SK-N-SH (cell line): ENCODE measurements around the gene DBNDD2. TPM values are rescaled to one million over a fixed set of nuclear protein-coding genes. Genes with fewer than 3 reads are reported as not detected.

Experiments
- CTCF ChIA-PET: fragments of 300-600, 350-600 bp; formaldehyde crosslinking; extraction: SDS; loops from one replicate; lab custom pipeline; 2021; lab: Yijun Ruan, JAX
- POLR2A ChIA-PET: fragments of 350-600 bp; sonication (Branson Sonifier 250); formaldehyde crosslinking; extraction: SDS; loops from one replicate; lab custom pipeline; 2020; ENCODE audit warnings: antibody characterized with exemption, inconsistent platforms; lab: Yijun Ruan, JAX
- DNase-seq: peaks from one replicate; pipeline ENCODE4 v3.0.0; 2012
- H2AFZ ChIP-seq: fragments of 200-600 bp; sonication (generic); 2 replicates; pipeline ENCODE4 v1.8.1; 2016; ENCODE audit warnings: antibody characterized with exemption, mild to moderate bottlenecking, low read depth
- H3F3A ChIP-seq: fragments of 200-600 bp; sonication (generic); replicated peaks from 2 replicates; pipeline ENCODE3; 2016; ENCODE audit warnings: antibody characterized with exemption, mild to moderate bottlenecking; ENCODE audit not compliant: insufficient read depth
- H3K27ac ChIP-seq, 2 experiments: fragments of 200-500 bp in 1 of 2; fragments of 200-600 bp in 1 of 2; sonication (Bioruptor generic) in 1 of 2; sonication (generic), shearing (Covaris generic) in 1 of 2; 2 replicates each; pipeline versions ENCODE4 v1.5.1 to v1.6.1; 2014 to 2016; ENCODE audit warnings: low read depth in 2 of 2, inconsistent platforms in 1 of 2, low read length in 1 of 2, mild to moderate bottlenecking in 1 of 2, mixed read lengths in 1 of 2
- H3K27me3 ChIP-seq: fragments of 200-600 bp; sonication (generic), shearing (Covaris generic); 2 replicates; pipeline ENCODE4 v1.6.1; 2016; ENCODE audit warnings: mixed run types; ENCODE audit not compliant: insufficient read depth
- H3K36me3 ChIP-seq, 2 experiments: fragments of 200-500 bp in 1 of 2; fragments of 200-600 bp in 1 of 2; sonication (Bioruptor generic) in 1 of 2; sonication (generic) in 1 of 2; replicated peaks in 1 of 2; 2 replicates each; pipeline versions ENCODE3 to v1.5.1; 2014 to 2016; ENCODE audit warnings: low read length in 1 of 2, mild to moderate bottlenecking in 1 of 2; ENCODE audit not compliant: insufficient read depth in 2 of 2, control insufficient read depth in 1 of 2
- H3K4me1 ChIP-seq, 2 experiments: fragments of 200-500 bp in 1 of 2; fragments of 200-600 bp in 1 of 2; sonication (Bioruptor generic) in 1 of 2; sonication (generic), shearing (Covaris generic) in 1 of 2; 2 replicates each; pipeline versions ENCODE4 v1.5.1 to v1.6.1; 2014 to 2016; ENCODE audit warnings: low read depth in 1 of 2, low read length in 1 of 2, mixed run types in 1 of 2; ENCODE audit not compliant: insufficient read depth in 2 of 2, control insufficient read depth in 1 of 2
- H3K4me2 ChIP-seq: fragments of 200-600 bp; sonication (generic), shearing (Covaris generic); 2 replicates; pipeline ENCODE4 v1.6.1; 2017; ENCODE audit warnings: mixed run types
- H3K4me3 ChIP-seq, 2 experiments: fragments of 200-500 bp in 1 of 2; fragments of 200-600 bp in 1 of 2; sonication (Bioruptor generic) in 1 of 2; sonication (generic), shearing (Covaris generic) in 1 of 2; 2 replicates each; pipeline versions ENCODE4 v1.5.1 to v1.8.1; 2014 to 2016; ENCODE audit warnings: low read depth in 2 of 2, inconsistent platforms in 1 of 2, low read length in 1 of 2, mild to moderate bottlenecking in 1 of 2, mixed read lengths in 1 of 2, moderate library complexity in 1 of 2
- H3K79me2 ChIP-seq: fragments of 200-600 bp; sonication (generic); 2 replicates; pipeline ENCODE4 v1.8.1; 2017; ENCODE audit warnings: mild to moderate bottlenecking; ENCODE audit not compliant: insufficient read depth
- H3K9ac ChIP-seq: fragments of 200-600 bp; sonication (generic); 2 replicates; pipeline ENCODE4 v1.6.1; 2017; ENCODE audit warnings: mixed run types
- H3K9me2 ChIP-seq: fragments of 200-600 bp; sonication (generic); 2 replicates; pipeline ENCODE4 v1.6.1; 2017; ENCODE audit warnings: mixed run types
- H3K9me3 ChIP-seq: fragments of 200-600 bp; sonication (generic); 2 replicates; pipeline ENCODE4 v1.6.1; 2017; ENCODE audit warnings: mixed run types, mild to moderate bottlenecking, moderate library complexity
- H4K20me1 ChIP-seq: fragments of 200-600 bp; sonication (generic); 2 replicates; pipeline ENCODE4 v1.6.1; 2017; ENCODE audit warnings: mild to moderate bottlenecking, mixed run types; ENCODE audit not compliant: insufficient read depth
- CTCF ChIP-seq: fragments of 200-600 bp; sonication (generic); IDR thresholded peaks from 2 replicates; pipeline ENCODE4 v1.6.1; 2017; ENCODE audit warnings: antibody characterized with exemption, mild to moderate bottlenecking, moderate library complexity
- EP300 ChIP-seq, 2 experiments: IDR thresholded peaks; 2 replicates each; pipeline versions ENCODE4 v1.4.0 to v1.6.1; 2012; ENCODE audit warnings: borderline replicate concordance in 1 of 2, low read depth in 1 of 2, low read length in 1 of 2
- FOXM1 ChIP-seq: IDR thresholded peaks from 2 replicates; pipeline ENCODE4 v1.4.0; 2012; ENCODE audit warnings: low read depth, mild to moderate bottlenecking
- GATA2 ChIP-seq: sonication (generic); formaldehyde crosslinking; IDR thresholded peaks from 2 replicates; pipeline ENCODE4 v1.5.0; 2020; ENCODE audit warnings: mild to moderate bottlenecking, missing genetic modification reagents
- NFIC ChIP-seq: IDR thresholded peaks from 2 replicates; pipeline ENCODE4 v1.4.0; 2012; ENCODE audit warnings: borderline replicate concordance
- RAD21 ChIP-seq: IDR thresholded peaks from 2 replicates; pipeline ENCODE4 v1.6.1; 2012; ENCODE audit warnings: mild to moderate bottlenecking, low read length
- RCOR1 ChIP-seq: fragments of 150-350 bp; IDR thresholded peaks from 2 replicates; pipeline ENCODE4 v1.6.1; 2017; ENCODE audit warnings: antibody characterized with exemption, low read length
- REST ChIP-seq: IDR thresholded peaks from 2 replicates; pipeline ENCODE4 v1.6.1; 2012; ENCODE audit warnings: mild to moderate bottlenecking, low read depth, low read length, moderate library complexity
- TEAD4 ChIP-seq: IDR thresholded peaks from 2 replicates; pipeline ENCODE4 v1.4.0; 2012; ENCODE audit warnings: mild to moderate bottlenecking, borderline replicate concordance; ENCODE audit not compliant: insufficient read depth
- USF2 ChIP-seq: fragments of 150-350 bp; IDR thresholded peaks from 2 replicates; pipeline ENCODE4 v1.6.1; 2017; ENCODE audit warnings: antibody characterized with exemption, low read length, low read depth, borderline replicate concordance
- YY1 ChIP-seq: IDR thresholded peaks from 2 replicates; pipeline ENCODE4 v1.4.0; 2012; ENCODE audit warnings: low read depth, mild to moderate bottlenecking
- WGBS: methylation state at CpG from one replicate; pipeline ENCODE4 v1.1.6; 2017; ENCODE audit warnings: low lambda C conversion rate; 5-methylcytosine and 5-hydroxymethylcytosine counted together
- polyA plus RNA-seq, 3 experiments: library from polyadenylated mRNA; depleted of rRNA; stranded (reverse); fragments of >200 nt; gene quantifications; 2 replicates each; pipeline ENCODE4 v1.2.3, GENCODE V29; 2012

The DBNDD2 gene
- polyA plus RNA-seq, 1 of the 3 experiments (the other 2 are of a cell fraction): 22.4 TPM

GRCh38 chr20:45392733-45393132 lies 15.4 kb upstream of the DBNDD2 start:
- no peak for DNase-seq
- Histone ChIP-seq H3K27me3 (no peaks in the 10 kb centered on the region), H3K36me3 (peaks cover 0 to 2% of the 10 kb centered on the region in 2 experiments), H3K4me2 (no peak overlapping the region), H3K9me3 (no peaks in the 10 kb centered on the region), H3K4me3 (no peak overlapping the region), H3K27ac (no peak overlapping the region), H4K20me1 (no peaks in the 10 kb centered on the region), H3K9me2 (no peaks in the 10 kb centered on the region), H3K79me2 (no peaks in the 10 kb centered on the region), H2AFZ (no peak overlapping the region), H3K4me1 (no peaks in the 10 kb centered on the region), H3F3A (peaks cover 5% of the 10 kb centered on the region), H3K9ac (no peak overlapping the region)
- TF ChIP-seq USF2: no peak
- no peak for TF ChIP-seq EP300 (IDR thresholded peaks at IDR 0.05; ENCODE audit: borderline replicate concordance in 1 of 2, low read depth in 1 of 2, low read length in 1 of 2)
- no peak for TF ChIP-seq NFIC
- no peak for TF ChIP-seq TEAD4
- TF ChIP-seq YY1: no peak
- no peak for TF ChIP-seq CTCF
- TF ChIP-seq RCOR1: no peak
- no peak for TF ChIP-seq REST
- TF ChIP-seq RAD21: no peak
- TF ChIP-seq GATA2 (CRISPR knock-in tag): no peak
- TF ChIP-seq FOXM1: no peak
- WGBS: 79% methylated on average over 3 of the region's 3 CpGs
- ChIA-PET POLR2A (no interaction called here), CTCF (interaction anchor here (0.6 to 3.4 kb wide), 6 partner anchors 10 to 1836 kb away, joined by 3 to 20 read pairs (median 4); no protein-coding TSS in a partner anchor)
